HG03469 (cell line): ENCODE data around the gene CCNK.

Source experiments
- ATAC-seq: cut with Tn5 transposase; IDR thresholded peaks from one replicate; pipeline ENCODE4 v1.9.1; 2021; ENCODE audit warnings: mild to moderate bottlenecking, moderate library complexity, moderate number of reproducible peaks; ENCODE audit not compliant: unreplicated experiment

CCNK gene

DNA sequence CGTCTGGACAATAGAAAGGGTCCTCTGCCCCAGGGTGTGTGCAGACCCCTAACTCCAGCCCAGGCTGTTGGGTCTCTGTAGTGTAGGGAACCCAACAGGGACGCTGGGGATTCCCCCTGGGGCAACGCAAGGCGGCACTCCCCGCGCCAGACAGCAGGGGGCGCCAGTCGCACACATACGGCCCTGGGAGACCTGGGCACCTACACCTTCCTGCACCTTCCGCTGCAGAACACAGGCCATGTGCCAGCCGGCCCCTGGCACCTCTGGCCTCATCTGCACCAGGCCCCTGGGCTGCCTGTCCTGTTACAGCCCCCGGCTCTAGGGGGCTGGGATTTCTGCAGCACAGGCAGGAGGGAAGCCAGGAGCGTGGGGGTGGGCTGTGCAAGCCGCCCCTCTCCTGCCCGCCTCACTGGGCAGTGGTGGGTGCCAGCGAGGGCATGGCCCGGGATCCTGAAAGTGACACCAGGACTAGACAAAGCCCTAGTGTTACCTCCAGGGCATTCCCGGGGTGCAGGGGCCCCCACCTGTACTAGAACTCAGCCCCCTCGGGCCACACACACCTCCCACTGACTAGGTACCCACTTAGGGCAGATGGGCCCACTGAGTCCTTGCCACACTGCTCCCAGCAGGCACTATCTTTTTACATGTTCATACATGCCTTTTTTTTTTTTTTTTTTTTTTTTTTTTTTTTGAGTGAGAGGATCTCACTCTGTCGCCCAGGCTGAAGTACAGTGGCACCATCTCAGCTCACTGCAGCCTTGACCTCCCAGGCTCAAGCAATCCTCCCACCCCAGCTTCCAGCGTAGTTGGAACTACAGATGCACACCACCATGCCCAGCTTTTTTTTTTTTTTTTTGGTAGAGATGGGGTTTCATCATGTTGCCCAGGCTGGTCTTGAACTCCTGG, 37.5 kb downstream of the CCNK start:
- ATAC-seq, result no peak

DNA sequence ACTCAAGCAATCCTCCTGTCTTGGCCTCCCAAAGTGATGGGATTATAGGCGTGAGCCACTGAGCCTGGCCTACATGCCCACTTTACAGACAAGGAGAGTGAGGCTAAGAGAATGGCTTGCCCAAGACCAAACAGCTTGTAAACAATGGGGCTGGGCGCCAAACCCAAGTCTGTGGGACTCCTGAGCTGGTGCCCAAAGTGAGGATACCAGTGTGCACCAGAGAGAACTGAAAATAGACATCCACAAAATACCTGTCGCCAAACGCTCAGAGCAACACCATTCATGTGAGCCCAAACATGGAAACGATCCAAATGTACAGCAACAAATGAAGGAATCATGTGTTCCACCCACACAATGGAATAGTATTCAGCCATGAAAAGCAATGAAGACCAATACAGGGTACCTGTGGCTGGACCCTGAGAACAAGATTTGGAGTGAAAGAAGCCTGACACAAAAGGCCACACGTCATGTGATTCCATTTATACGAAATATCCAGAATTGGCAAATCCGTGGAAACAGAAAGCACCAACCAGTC, 38.2 kb downstream of the CCNK start:
- no peak for ATAC-seq

DNA sequence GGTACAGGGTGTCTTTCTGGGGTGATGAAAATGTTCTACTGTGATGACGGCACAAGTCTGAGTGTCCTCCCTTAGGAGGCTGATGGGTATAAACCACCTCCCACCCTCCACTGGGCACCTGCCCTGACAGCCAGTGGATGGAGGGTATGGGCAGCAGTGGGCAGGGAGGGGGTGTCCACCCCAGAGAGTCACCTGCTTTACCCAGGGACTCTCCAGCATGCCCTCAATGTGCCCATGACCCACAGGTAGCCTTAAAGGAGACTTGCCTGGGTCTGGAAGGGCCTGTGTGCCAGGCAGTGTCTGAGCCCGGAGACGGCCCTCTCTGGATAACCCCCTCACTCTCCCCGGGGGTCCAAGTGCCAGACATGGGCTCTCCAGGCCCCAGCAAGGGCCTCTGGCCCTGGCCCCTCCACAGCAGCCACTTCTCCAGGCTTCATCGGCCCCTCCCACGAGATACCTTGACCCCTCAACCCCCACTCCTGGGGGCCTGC, 38.8 kb downstream of the CCNK start:
- ATAC-seq, result no peak

DNA sequence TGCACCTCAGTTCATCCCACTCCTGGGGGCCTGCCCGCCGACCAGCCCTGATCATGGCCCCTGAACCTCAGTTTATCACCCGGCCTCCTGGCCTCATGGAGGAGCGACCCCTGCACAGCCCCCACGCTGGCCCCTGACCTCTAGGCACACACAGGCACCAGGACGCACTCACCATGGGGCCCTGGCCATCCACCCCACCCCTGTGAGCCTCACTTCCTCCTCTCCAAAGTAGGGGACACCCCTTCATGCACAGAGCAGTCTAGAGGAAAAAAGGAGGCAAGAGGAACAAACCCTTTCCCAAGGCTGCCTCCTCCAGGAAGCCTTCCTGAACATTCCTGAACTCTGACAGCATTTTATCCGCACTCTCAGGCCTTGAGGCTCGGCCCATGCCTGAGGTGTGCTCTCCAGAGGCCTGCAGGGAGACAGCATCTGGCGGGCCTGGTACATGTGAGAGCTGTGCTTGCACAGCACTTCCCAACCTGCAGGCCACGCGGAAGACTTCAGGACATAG, 39.4 kb downstream of the CCNK start:
- no peak for ATAC-seq

DNA sequence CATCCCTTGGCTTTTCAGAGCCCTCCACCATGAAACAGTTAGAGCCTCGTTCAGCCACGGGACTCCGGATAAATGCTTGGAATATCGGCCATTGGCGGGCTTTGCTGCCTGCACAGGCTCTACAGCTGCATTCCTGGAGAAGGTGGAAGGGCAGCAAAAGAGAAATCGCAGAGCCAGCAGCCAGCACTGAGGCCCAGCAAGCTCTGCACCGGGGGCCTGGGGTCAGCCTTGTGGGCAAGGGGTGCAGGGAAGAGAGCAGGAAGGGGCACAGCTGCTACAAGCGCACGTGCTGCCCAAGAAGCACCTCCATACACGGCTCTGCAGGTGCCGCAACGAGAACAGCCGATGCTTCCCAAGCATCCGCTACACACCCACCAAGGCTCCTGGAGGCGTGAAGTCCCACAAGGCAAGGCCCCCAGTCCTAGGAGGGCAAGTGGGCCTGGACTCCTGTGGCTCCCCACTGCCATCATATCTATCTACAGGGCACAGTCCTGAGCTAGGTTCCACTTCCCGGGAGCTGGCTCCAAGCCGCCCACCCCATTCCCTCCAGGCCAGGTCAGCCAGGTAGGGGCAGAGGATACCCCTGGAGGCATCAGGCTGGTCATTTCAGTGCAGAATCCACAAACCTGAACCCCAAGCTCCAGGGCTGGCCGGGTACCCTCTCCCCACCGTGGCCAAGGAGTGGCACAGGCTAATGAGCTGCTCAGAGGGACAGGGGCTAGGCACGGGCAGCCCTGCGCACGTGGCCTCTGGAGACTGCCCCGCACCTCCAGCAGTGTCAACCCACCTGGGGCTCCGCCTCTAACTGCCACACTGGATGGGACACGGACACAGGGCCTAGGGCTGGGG, 40.2 kb downstream of the CCNK start:
- ATAC-seq, result no peak

DNA sequence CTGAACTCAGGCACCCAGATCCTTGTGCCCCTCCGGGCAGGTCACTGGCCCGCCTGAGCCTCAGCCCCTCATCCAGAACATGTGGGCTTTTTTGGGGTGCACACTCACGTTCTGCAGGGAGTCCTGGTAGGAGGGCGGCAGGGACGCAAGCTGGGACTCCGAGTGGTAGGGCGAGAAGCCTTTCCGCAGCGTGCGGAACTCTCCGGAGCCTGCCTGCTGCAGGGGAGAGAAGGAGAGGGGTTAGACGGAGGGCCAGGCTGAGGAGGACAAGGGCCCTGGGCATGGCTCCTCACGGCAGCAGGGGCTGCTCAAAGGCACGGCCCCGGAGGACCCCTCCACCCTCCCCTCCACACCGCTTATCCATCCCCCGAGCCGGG, 40.8 kb downstream of the CCNK start:
- ATAC-seq, result no peak

DNA sequence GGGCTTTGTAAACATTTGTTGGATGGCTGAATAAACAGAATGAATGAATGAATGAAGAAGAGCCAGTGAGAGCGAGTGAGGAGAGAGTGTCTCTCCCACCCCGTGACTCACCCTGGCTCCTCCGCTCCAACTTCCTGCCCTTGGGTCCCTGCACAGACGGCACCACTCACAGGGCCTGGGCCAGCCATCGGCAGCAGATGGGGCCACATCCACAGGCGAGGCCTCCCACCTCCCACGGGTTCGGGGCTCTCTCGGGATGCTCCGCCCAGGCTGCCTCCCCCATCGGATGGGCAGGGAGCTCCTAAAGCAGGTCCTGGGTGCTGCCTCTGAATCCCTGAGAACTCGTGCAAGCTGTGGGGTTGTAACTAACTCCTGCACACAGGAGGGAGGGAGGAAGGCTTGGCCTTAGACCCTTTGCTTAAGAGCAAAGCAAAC, 41.3 kb downstream of the CCNK start:
- no peak for ATAC-seq

DNA sequence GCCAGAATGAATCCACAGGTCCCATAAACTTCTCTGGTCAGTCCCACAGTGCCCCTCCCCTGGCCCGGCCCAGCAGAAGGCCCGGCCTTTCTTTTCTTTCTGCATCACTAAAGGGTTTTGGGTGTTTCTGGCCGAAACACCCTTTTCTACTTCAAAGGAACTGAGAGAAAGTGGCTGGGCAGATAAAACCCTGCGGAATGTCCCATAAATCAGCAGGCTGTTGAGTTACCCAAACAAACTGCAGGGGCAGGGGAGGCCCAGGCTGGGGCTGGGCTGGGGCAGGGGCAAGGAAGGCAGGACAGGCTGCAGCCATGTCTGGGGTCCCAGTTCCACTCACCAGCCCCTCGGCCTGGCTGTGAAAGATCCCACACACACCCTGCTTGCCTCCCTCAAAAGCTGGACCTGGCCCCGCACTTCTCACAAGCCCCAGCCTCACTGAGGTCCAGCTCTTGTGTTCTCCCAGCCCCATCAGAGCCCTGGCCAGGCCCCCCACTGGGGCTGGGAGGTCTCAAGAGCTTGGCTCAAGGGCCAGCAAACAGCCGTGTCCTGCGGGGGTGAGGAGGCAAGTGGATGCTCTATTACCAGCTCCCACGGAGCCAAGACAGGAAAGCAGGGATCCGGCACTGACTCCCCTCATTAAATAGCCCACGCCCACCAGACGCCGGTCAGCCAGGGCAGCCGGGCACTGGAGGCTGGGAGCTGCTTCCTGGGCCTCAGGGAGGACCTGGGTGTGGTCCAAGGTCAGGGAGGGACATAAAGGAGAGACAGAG, 41.9 kb downstream of the CCNK start:
- no peak for ATAC-seq

DNA sequence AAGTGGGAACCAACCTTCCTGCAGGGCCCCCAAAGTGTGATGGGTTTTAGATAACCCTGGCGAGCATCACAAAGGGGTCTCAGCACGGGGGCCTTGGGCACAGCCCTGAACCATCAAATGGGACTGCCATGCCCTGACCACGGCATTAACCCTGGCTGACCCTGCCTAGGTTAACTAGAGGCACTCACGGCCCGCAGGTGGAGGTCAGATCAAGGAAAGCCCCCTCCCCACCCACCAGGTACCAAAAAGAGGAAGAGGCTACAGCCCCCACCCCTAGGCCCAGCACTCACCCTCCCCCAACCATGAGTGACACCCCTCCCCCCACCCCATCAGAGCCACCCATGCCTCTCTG, 42.5 kb downstream of the CCNK start:
- ATAC-seq, result no peak

DNA sequence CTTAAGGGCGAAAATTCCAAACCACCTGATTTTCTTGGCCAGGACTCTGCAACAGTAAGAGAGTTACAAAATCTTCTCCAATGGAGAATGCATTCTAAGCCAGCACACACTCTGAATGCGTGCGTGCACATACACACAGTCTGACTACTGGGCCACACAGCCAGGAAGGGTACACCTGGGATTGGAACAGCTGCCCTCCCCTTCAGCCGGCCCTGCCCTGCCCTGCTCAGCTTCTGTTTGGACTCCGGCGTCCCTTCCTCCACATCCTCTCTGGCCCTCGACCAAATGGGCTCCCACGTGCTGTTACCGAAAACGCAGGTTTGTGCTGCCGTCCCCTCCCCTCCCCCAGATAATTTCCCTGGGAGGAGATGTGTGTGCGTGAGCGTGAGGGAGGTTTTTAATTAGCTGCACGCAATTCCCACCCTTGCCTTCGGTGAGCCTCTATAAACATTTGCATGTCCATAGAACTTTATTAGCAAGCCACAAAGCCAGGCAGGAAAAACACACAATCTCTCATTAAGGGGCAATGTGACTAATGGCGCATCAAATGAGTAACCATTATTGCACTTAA, 43.0 kb downstream of the CCNK start:
- no peak for ATAC-seq

DNA sequence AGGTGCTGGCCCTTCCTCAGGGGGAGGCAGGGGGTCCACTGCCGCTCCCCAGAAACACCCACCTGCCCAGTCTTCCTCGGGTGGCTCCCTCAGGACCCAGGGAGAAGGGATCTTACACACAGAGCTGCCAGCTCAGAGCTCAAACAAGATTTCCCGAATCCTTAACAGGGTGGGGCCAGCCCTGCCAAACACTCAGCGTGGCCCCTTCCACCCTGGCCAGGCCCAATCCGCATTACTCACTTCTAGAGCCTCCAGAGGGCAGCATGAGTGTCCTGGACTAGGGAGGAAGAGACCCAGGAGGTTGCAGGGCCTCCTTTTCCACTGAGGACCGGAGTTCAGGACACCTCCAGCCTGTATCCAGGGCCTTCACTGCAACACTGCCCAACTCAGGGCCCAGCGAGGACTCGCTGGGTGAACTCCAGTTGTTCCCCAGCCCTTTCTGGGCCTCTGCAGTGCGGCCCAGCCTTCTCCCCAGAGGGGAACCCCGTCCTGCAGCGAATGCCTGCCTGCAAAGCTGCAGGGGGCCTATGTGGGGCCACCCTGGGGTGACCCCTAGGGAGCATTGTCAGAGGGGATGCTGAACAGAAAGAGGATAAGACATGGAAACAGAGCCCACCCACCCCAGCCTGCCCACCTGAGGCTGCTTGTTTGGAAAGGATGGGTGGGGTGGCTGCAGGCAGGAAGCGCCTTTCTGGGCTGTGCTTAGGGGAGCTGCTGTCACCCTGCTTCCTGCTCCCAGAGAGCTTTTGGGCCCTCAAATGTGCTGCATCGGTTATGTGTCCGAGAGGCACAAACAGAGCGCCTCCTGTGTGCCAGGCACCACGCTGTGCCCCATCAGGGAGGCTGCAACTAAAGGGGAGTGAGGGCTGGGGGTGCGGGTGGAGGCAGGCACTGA, 43.8 kb downstream of the CCNK start:
- no peak for ATAC-seq

DNA sequence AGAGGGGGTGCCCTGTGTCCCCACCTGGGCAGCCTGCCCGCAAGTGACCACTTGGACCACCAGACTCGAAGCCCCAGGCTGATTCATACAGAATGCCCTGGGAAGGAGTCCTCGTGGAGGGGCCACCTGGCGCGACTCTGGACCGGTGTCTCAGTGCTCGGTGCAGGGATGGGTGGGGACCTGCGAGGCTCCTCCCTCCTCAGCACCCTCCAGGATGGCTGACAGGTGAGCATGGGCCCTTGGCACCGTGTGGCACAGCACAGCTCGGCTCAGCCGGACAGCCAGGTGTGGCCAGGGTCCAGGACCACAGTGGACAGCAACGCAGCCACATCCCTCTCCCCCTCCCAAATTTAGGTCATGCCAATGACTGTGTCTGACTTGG, 44.5 kb downstream of the CCNK start:
- no peak for ATAC-seq

DNA sequence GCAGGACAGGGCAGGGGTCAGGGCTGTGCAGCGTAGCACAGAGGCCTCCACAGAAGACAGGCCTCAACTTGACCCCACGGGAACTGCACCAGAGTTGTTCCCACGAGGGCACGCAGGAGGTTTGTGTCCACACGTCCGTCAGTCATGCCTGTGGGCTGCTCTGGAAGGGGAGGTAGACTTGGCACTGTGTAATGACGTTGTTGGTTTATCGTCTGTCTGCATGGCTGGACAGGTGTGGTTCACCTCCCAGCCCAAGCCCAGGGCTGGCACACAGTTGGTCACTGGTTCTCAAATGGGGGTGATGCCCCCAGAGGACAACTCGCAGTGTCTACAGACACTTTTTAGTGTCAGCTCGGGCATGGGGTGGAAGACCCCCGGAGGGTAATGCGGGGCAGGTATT, 45.8 kb downstream of the CCNK start:
- ATAC-seq, result no peak

DNA sequence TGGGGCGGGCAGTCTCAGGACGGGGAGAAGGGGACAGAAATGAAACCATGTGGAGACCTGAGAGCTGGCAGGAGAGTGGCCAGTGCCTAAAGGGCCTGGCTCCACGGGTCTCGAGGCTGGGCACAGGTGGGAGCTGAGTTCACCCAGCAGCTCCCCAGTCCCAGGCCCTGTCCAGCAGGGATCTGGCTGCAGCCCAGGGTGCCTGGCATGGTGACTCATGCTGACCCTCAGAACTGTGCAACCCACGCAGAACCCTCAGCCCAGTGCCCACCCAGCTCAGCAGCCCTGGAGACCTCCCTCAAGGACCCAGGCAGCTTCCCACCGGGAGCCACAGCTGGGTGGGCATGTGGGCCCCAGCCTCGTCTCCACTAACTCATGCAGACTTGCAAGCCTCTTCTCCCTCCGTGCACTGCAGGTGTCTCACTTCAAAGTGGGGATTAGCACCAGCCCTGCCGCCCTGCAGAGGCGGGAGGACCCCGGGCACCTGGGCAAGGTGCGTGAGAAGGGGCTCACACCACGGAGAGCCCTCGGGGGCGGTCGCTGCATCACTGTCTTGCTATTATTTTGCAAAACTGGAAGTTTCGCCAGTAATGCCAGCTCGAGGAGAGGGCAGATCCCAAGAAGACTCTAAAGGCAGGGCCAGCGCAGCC, 46.3 kb downstream of the CCNK start:
- no peak for ATAC-seq

DNA sequence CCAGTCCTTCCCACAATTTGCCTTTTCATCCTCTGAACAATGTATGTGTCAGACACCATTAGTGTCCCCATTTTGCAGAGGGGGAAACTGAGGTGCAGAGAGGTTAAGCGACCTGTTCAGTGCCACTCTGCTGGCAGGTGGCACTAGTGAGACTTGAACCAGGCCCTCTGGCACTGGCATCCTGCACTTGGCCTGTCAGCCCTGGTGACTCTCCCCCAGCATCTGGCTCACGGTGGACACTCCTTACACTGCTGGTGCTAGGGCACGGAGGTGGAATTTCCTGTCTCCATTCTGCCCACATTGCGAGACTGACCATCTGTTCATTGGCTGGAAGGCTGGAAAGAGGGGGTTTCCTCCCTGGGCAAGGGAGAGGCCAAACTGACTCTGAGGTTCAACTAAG, 48.7 kb downstream of the CCNK start:
- no peak for ATAC-seq

DNA sequence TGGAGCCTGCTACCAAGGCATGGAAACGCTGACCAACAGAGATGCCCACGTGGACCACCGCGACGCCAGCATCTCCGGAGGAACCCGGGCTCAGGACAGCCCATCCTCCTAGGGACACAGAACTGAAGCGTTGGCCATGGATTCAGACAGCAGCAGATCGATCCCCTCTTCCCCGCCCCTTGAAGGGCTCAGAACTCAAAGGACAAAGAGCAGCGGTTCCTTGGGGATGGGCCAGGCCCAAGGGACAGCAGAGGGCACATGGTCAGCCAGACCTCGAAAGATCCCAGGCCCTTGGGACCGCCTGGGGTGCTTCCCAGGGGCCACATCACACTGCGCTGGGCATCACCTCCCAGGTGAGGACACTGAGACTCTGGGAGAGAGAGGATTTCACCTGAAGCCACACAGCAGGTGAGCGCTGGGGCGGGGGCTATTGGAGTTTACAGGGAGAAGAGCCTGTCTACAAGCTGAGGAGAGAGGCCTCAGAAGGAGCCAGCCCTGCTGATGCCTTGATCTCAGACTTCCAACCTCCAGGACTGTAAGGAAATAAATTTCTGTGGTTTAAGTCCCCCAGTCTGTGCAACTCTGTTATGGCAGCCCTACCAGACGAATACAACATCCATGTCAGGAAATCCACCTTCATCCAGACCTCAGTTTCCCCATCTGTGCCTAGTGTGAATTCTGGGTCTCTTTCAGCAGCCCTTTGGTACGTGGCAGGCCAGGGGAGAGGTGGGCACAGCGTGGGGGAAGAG, 49.4 kb downstream of the CCNK start:
- no peak for ATAC-seq

DNA sequence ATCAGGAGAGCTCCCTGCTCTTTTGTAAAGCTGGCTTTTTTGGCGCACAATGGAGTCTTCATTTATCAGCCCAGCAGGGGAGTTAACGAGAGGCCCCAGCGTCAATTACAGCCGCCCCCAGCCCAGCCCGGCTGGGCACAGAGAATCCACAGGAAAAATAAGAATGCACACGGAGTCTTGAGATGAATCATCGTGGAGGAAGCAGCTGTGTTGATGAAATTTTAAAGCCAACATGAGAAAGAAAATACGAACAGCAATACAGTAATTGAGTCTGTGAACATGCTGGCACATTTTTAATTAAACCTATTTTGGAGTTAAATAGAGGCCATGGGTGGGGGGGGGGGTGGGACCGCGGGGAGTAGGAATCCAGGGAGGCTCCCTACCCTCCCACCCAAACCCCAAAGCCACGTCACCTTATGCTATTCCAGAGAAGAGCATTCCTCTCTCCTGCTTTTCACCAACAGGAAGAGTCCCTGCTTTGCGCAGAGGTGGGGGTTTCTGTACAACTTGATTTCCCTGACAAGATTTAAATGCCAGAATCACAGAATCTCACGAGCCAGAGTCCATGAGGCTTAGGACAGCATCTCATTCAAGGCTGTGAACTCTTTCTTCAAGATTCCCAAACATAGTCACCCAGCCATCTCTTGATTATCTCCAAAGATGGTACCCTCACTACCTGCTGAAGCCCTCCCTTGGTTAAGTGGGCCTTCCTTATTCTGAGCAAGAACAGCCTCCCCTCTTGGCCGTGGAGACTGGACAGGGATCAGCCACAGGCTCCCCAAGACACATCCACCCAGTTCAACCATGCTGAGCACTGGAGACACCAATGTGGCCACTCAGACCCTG, 50.3 kb downstream of the CCNK start:
- no peak for ATAC-seq
